DMS153 treated with DMSO at 0.1 percent for 48 hours (cell line): ENCODE measurements around the gene ROR1.
A peak's percentile ranks its signal among the peaks of the same experiment; 100 is the strongest.

ENCODE experiments used
- DNase-seq: peaks from one replicate; lab custom pipeline; 2025; ENCODE audit not compliant: unreplicated experiment; lab: John Stamatoyannopoulos, UW

ROR1 gene

DNA sequence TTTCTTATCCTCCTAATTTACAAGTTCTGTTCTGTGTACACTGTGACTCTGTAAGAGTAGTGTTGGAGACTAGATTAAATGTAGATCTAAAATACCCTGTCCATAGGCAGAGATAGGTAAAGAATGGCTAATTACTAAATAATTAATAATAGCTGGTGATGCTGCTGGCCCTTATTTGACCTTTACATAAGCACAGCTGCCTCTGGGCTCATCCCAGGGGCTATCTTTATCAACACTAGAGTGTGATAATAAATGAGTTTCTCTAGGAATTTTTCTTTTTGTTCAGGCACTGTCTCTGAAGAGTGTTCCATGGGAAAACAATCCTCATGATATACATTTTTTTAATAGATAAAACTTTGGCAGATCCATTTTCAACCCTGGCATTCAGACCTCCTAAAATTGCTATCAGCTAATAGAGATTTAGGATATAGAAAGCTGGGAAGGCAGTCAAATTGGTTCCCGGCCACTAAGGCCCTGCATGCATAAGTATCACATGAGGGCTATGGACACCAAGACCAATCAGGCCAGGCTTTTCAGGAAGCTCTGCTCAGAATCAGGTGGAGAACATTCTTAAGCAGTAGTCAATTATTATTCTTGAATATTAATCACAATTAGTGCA lies 107.2 kb downstream of the ROR1 start:
- DNase-seq, result no peak

- no peak for DNase-seq
Measured at GRCh38 chr1:63882048-63882704, 108.4 kb downstream of the ROR1 start.

DNA sequence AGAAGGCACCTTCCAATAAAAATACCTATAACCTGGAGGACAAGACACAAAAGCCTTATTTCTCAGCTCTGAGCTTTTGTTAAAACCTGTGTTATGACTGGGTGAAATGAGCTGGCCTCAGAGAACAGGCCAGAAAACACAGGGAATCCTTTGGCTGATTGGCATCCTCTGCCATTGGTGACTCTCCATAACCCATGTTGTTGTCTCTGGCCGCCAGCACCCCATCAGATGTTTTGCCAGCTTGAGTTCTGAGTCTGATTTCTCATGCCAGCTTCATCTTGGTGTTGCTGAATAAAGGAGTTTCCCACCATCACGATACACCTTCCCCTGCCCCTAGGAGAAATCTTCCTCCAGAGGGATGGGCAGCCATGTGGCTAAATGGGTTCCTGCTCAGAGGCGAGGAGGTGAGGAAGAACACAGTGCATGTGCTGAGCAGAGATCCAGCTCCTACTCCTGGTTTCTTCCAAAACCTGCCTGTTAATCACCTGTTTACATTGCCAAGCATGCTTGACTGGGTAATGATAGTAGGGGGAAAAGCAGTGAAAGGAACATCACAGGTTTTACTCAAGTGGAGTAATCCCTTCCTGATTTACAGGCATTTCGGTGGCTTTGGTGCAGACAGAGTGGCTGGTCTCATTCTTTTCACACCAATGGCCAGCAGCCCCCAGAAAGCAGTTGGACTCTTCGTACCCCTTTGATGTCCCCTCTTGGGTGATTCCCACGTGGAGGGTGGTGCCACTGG lies 109.8 kb downstream of the ROR1 start:
- DNase-seq, result no peak

DNA sequence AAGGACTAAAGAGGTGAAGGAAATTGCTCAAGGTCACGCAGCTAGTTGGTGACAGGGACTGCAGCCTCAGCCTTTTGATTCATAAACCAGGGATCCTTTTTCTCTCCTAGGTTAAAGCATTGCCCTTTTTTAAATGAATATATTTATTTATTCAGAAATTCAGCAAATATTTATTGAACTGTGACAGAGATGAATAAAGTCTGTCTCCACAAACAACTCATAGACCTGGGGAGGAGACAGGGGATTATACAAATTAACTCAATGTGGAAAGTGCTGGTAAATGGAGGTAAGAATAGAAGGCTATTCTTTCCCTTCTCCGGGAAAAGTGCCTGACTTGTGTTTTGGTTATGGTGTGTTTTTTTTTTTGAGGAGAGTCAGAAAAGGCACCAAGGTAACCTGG lies 110.7 kb downstream of the ROR1 start:
- no peak for DNase-seq

GRCh38 chr1:63885899-63886298 lies 112.1 kb downstream of the ROR1 start:
- DNase-seq, result no peak

GRCh38 chr1:63886340-63886739 lies 112.5 kb downstream of the ROR1 start:
- no peak for DNase-seq

DNA sequence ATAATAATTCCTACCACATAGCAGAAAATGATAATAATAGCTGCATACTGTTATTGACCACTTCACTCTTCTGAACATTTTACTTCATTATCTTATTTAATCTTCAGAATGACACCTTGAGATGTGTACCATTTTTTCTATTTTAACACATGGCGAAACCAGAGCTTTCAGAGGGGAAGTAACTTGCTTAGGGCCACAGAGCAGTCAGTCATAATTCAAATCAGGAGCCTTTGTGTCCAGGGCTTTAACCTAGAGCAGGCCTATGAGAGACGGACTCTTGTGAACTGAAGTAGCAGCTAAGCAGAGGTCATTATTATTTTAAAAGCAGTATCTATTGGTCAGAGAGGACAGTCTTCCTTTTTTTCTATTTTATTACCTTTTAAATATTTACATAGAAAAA lies 114.0 kb downstream of the ROR1 start:
- no peak for DNase-seq

DNA sequence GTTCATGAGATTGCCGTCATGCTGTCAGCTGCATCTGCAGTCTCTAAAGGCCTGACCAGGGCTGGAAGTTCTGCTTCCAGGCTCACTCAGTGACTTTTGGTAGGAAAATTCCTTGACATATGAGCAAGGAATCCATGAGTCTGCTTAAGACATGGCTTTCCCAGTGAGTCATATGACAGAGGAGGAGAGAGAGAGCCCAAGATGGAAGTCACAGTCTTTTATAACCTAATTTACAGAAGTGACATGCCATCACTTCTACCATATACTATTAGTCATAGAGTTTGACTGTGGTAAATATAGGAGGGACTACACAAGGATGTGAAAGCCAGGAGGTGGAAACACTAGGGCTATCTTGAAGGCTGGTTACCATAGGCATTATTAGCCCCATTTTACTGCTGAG lies 115.2 kb downstream of the ROR1 start:
- no peak for DNase-seq

DNA sequence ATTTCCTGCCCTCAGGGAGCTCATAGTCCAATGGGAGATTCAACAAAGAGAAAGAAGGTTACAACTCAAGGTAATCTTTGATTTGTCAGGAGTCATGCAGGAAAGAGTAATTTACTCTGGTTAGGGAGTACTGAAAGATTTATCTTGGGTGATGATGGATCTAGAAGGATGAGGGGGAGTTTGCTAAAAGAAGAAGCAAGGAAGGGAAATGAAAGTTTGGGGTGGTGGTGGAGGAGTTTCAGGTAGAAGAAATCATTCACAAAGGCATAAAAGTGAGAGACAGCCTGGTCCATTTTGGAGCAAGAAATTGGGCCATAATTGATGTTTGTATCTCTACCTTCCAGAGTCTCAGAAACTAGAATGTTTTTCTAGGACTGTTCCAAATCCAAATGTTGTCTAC lies 116.7 kb downstream of the ROR1 start:
- no peak for DNase-seq

DNA sequence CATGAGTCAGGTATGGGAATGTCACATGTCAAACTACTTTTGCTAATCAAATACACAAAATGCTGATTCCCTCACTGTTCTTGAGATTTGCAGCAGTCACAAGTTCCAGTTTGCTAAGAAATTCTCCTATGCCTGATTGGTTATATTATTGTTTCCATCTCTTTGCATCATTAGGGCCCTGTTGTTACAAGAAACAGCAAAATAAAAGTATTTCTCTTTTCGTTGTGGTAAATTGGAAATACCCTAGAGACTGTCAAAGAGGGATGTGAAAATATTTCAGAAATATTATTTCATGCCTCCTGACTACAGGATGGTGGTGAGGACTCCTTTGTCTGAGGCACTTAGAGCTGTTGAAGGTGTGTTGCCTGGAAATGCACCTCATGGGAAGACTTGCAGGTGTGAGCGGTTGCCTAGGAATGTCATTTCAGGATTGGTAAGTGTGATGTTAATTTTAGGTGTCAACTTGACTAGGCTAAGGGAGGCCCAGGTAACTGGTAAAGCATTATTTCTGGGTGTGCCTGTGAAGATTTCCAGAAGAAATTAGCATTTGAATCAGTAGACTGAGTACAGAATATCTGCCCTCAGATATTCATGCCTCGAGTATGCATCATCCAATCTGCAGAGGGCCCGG lies 117.4 kb downstream of the ROR1 start:
- no peak for DNase-seq

DNA sequence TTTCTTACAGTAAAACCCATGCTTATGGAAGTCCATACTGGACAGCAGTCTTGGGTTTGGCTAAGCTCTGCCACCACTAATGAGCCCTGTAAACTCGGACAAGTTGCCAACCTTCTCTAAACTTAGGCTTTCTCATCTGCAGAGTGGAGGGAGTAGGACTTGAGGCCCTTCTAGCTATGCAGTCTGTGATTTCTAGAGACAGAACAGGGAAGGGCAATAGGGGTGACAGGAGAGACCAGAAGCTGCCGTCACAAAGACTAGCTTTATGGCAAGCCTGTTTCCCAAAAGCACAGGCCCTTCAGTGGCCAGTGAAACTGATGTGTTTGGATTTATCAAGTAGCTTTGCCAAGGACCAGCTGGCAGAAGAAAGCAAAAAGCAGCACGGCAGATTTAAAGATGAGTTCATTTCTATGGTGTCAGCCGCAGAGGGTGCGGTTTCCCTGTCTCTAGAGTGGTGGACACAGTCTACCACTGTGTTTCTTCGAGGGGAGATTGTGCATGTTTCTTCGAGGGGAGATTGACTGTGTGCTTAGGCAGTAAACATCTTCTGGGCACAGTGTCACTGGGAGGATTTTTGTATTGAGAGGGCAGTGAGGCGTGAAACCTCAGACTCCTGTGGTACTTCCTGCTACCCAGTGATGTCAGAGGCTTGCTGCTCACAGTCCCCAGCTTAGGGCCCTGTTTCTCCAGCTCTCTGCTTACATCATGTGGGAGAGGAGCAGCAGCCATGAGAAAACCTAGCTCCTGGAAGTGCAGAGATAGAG lies 119.0 kb downstream of the ROR1 start:
- DNase-seq, result peak; percentile 60

- DNase-seq, result no peak
Measured at GRCh38 chr1:63893976-63894375, 120.2 kb downstream of the ROR1 start.

GRCh38 chr1:63894627-63895265 lies 120.9 kb downstream of the ROR1 start:
- DNase-seq, result no peak

DNA sequence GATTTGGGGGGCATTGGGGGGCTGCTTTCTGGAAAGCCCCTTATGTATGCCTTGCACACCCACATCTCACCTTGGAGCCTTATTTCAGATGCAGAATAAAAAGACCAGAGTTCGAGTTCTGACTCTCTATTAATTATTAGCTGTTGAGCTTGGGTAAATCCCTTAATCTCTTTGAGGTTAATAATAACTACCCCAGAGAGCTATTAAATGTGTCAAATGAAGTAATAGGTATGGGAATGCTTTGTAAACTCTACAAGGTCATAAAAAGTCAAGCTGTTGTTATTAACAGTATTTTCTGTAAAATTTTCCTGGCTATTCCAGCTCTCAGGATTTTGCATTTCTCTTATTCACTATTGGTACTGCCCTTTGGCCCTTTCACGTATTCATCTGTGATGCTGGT lies 122.9 kb downstream of the ROR1 start:
- DNase-seq, result no peak

- DNase-seq, result no peak
Measured at GRCh38 chr1:63898428-63899196, 124.8 kb downstream of the ROR1 start.

GRCh38 chr1:63901094-63901493 lies 127.3 kb downstream of the ROR1 start:
- no peak for DNase-seq

DNA sequence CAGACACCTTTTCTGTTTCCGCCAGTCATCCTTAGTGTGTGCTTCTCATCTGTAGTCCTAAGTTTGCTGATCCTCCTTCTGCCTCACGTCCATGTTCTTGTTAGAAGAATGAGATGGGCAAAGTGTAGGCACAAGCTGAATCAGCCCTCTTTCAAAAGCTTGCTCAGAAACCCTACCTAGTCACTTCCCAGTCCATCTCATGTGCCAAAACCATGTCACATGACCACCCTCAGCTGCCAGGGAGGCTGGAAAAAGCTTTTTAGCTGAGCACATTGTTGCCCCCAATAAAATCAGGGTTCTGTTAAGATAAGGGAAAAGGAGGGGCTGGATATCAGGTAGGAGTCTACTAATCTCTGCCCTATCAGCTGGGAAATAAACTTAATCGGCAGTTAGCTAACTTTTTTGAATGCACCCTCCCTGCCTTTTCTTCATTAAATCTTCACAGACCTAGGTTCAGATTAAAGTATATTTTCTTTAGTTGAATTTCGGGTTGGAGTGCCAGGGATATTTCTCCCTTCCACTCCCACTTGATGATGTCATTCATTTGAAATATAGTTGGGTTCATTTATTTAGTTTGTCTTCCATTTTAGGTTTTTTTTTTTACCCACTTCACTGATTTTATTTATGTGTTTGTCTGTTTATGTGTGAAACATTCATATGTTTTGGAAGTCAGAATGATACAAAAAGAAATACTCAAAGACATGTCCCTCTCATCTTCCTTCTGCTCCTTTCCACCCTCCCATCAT lies 129.2 kb downstream of the ROR1 start:
- DNase-seq, result no peak

- DNase-seq, result no peak
Measured at GRCh38 chr1:63903947-63904610, 130.3 kb downstream of the ROR1 start.

GRCh38 chr1:63904826-63905225 lies 131.0 kb downstream of the ROR1 start:
- no peak for DNase-seq
